ENCODE results near the gene GNAL. TPM values are rescaled to one million over a fixed set of nuclear protein-coding genes. Genes with fewer than 3 reads are reported as not detected.

Gene GNAL
- total RNA-seq, 3 donors from 2014 or later (not counting 1 experiment from before 2014, with no cell fraction given) = 10.9 to 15.0 (median 12.6) TPM

- H3K27me3 ChIP-seq (ENCODE audit: control insufficient read depth, insufficient read depth, low read length) = no peaks in the 10 kb centered on the region
- no peak for DNase-seq
- Mint-ChIP-seq H3K27ac (no peak overlapping the region), H3K4me3 (no peak overlapping the region), H3K9me3 (no peaks in the 10 kb centered on the region), H3K36me3 (no peaks in the 10 kb centered on the region), H3K27me3 (ENCODE audit: low read depth in 2 of 2) (peaks cover 0 to 2% of the 10 kb centered on the region in 2 donors), H3K4me1 (no peaks in the 10 kb centered on the region)
- H3K9me3 ChIP-seq (ENCODE audit: control insufficient read depth, insufficient read depth, low read length) = no peaks in the 10 kb centered on the region
- intact Hi-C loops (cut with micrococcal nuclease) = no loop called here
- no peak for ATAC-seq
- no peak for TF ChIP-seq CTCF (IDR thresholded peaks at IDR 0.05)
- H3K27ac ChIP-seq (ENCODE audit: low read length) = no peak overlapping the region
- no peaks in the 10 kb centered on the region for H3K36me3 ChIP-seq (ENCODE audit: control insufficient read depth, insufficient read depth, low read length)
- WGBS (ENCODE audit: insufficient coverage) = 57% methylated on average over 5 of the region's 5 CpGs
- no peak overlapping the region for H3K4me3 ChIP-seq (ENCODE audit: low read length)
- H3K4me1 ChIP-seq (ENCODE audit: control insufficient read depth, insufficient read depth, low read length) = no peaks in the 10 kb centered on the region
Observed at GRCh38 chr18:11866764-11867163, 177.7 kb downstream of the GNAL start.

- Mint-ChIP-seq H3K36me3 (no peaks in the 10 kb centered on the region), H3K4me3 (no peak overlapping the region), H3K4me1 (no peaks in the 10 kb centered on the region), H3K27ac (no peak overlapping the region), H3K27me3 (ENCODE audit: low read depth in 2 of 2) (peaks cover 0 to 2% of the 10 kb centered on the region in 2 donors), H3K9me3 (no peaks in the 10 kb centered on the region)
- H3K36me3 ChIP-seq (ENCODE audit: control insufficient read depth, insufficient read depth, low read length) = no peaks in the 10 kb centered on the region
- H3K4me3 ChIP-seq (ENCODE audit: low read length) = no peak overlapping the region
- TF ChIP-seq CTCF (IDR thresholded peaks at IDR 0.05) = no peak
- ATAC-seq = no peak
- H3K9me3 ChIP-seq (ENCODE audit: control insufficient read depth, insufficient read depth, low read length) = no peaks in the 10 kb centered on the region
- H3K27ac ChIP-seq (ENCODE audit: low read length) = no peak overlapping the region
- no peaks in the 10 kb centered on the region for H3K27me3 ChIP-seq (ENCODE audit: control insufficient read depth, insufficient read depth, low read length)
- DNase-seq = no peak
- H3K4me1 ChIP-seq (ENCODE audit: control insufficient read depth, insufficient read depth, low read length) = no peaks in the 10 kb centered on the region
- WGBS (ENCODE audit: insufficient coverage) = 94% methylated on average over 8 of the region's 8 CpGs
- intact Hi-C loops (cut with micrococcal nuclease) = no loop called here
Observed at GRCh38 chr18:11868230-11868629, 179.2 kb downstream of the GNAL start.

GRCh38 chr18:11871501-11871900, 182.4 kb downstream of the GNAL start:
- Histone ChIP-seq H3K9me3 (ENCODE audit: control insufficient read depth, insufficient read depth, low read length) (no peaks in the 10 kb centered on the region), H3K36me3 (ENCODE audit: control insufficient read depth, insufficient read depth, low read length) (no peaks in the 10 kb centered on the region), H3K4me1 (ENCODE audit: control insufficient read depth, insufficient read depth, low read length) (no peaks in the 10 kb centered on the region), H3K27me3 (ENCODE audit: control insufficient read depth, insufficient read depth, low read length) (no peaks in the 10 kb centered on the region), H3K27ac (ENCODE audit: low read length) (no peak overlapping the region), H3K4me3 (ENCODE audit: low read length) (no peak overlapping the region)
- DNase-seq (no peak), ATAC-seq (no peak)
- Mint-ChIP-seq H3K27ac (no peak overlapping the region), H3K4me3 (no peak overlapping the region), H3K36me3 (no peaks in the 10 kb centered on the region), H3K4me1 (no peaks in the 10 kb centered on the region), H3K27me3 (ENCODE audit: low read depth in 2 of 2) (peaks cover 0 to 2% of the 10 kb centered on the region in 2 donors), H3K9me3 (peaks cover 0 to 2% of the 10 kb centered on the region in 2 donors)
- WGBS (ENCODE audit: insufficient coverage) = 68% methylated on average over 3 of the region's 5 CpGs
- no peak for TF ChIP-seq CTCF (IDR thresholded peaks at IDR 0.05)
- intact Hi-C loops (cut with micrococcal nuclease) = no loop called here

GRCh38 chr18:11872479-11873136, 183.5 kb downstream of the GNAL start:
- no peaks in the 10 kb centered on the region for H3K27me3 ChIP-seq (ENCODE audit: control insufficient read depth, insufficient read depth, low read length)
- H3K27me3 Mint-ChIP-seq (ENCODE audit: low read depth in 2 of 2) = peaks cover 0 to 2% of the 10 kb centered on the region in 2 donors
- 85% methylated on average over 13 of the region's 13 CpGs for WGBS (ENCODE audit: insufficient coverage)
- intact Hi-C loops (cut with micrococcal nuclease) = loop anchor here (1.0 kb wide), 1 partner anchor 139 kb away; no protein-coding TSS in a partner anchor
- H3K4me1 ChIP-seq (ENCODE audit: control insufficient read depth, insufficient read depth, low read length) = no peaks in the 10 kb centered on the region
- no peaks in the 10 kb centered on the region for H3K36me3 Mint-ChIP-seq
- peaks cover 0 to 2% of the 10 kb centered on the region in 2 donors for H3K9me3 Mint-ChIP-seq
- no peak overlapping the region for H3K27ac Mint-ChIP-seq
- peak in 2 of 3 donors; percentile 46 to 58 for ATAC-seq
- H3K9me3 ChIP-seq (ENCODE audit: control insufficient read depth, insufficient read depth, low read length) = no peaks in the 10 kb centered on the region
- peak in 1 of 2 donors; percentile 58 for DNase-seq
- H3K36me3 ChIP-seq (ENCODE audit: control insufficient read depth, insufficient read depth, low read length) = no peaks in the 10 kb centered on the region
- no peak overlapping the region for H3K27ac ChIP-seq (ENCODE audit: low read length)
- no peak overlapping the region for H3K4me3 Mint-ChIP-seq
- H3K4me3 ChIP-seq (ENCODE audit: low read length) = no peak overlapping the region
- no peaks in the 10 kb centered on the region for H3K4me1 Mint-ChIP-seq
- peak; percentile 11 for TF ChIP-seq CTCF (IDR thresholded peaks at IDR 0.05)

Measured in natural killer cell (primary cell).